HG03095 (cell line): ENCODE data around the gene PODXL.
"Not testable (repeated sequence)": the region's sequence is repeated elsewhere in the genome, so short reads cannot be mapped to it uniquely, and the experiment has no call there.

ENCODE experiments used
- ATAC-seq: cut with Tn5 transposase; IDR thresholded peaks from one replicate; pipeline ENCODE4 v1.9.1; 2021; ENCODE audit warnings: moderate library complexity; ENCODE audit not compliant: unreplicated experiment

PODXL gene

DNA sequence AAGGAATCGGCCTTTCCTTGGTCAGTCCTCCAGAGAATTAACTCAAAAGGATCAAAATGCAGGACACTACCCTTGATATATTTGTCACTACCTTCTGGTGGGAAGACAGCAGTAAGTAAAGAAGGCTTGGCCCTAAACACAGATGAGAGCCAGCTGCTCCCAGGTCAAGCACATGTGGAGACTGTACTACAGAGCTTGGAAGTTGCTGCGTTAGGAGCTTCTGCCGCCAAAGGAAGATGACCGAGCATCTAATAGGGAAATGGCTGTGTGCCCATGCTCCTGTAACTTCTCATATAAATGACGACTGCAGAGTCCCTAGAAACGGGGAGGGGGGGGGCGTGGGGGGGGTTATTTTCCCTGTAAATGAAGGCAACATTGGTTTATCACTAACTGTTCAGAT lies 59.0 kb downstream of the PODXL start:
- no peak for ATAC-seq

- ATAC-seq, result no peak
Measured at GRCh38 chr7:131495669-131496498, 60.5 kb downstream of the PODXL start.

- ATAC-seq, result no peak
Measured at GRCh38 chr7:131494182-131494581, 62.2 kb downstream of the PODXL start.

DNA sequence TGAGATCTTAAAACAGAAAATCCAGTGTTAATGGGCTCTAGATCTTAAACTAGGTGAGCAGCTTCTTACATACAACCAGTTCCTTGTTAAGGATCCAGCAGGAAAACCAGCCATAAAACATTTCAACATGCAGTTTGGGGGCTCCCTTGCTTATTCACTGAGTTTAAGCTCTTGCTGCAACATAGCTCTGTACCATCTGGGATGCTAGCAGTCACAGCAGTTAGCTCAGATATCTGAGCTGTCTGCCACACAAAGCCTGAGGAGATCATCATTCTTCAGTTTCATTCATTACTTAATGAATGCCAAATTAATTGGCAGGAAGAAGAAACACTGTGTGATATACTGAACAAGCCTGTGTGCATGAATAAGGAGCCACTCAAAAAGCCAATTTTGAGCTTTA lies 62.8 kb downstream of the PODXL start:
- no peak for ATAC-seq

DNA sequence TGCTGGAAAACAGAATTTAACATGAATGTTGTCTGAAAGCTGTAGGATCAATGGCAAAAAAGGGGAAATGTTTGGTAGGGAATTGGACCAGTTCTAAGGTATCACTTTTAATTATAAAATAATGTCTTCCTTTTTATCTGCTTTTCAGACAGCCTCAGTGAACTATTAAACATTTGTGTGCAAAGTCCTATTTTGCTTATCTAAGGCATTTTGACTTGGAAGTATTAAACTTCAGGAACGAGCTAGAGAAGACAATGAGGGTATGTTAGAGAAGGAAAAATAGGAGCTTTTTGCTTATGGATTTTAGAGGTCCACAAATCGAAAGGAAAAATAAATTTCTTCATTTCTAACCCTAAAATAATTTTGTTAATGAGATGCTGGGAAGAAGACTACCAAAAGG lies 63.3 kb downstream of the PODXL start:
- no peak for ATAC-seq

GRCh38 chr7:131489881-131490280 lies 66.5 kb downstream of the PODXL start:
- no peak for ATAC-seq

- no peak for ATAC-seq
Measured at GRCh38 chr7:131489196-131489595, 67.2 kb downstream of the PODXL start.

DNA sequence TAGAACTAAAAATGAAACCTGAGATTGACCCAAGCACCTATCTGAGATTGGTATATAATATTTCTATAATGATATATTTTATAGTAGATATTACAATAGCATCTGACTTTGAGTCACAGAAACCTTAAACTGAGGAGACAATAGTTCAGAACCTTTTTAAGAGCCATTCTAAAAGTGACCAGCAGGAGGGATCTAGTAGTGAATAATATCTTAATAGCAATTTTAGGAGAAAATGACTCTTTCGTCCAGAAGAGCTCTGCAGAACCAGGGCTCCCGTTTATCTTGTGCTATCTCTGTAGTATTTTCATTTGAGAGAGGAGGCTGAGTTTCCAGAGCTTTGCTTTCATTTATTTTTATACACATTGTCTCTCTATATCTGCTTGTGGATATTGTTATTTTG lies 68.1 kb downstream of the PODXL start:
- no peak for ATAC-seq

GRCh38 chr7:131487217-131487616 lies 69.2 kb downstream of the PODXL start:
- ATAC-seq, result no peak

DNA sequence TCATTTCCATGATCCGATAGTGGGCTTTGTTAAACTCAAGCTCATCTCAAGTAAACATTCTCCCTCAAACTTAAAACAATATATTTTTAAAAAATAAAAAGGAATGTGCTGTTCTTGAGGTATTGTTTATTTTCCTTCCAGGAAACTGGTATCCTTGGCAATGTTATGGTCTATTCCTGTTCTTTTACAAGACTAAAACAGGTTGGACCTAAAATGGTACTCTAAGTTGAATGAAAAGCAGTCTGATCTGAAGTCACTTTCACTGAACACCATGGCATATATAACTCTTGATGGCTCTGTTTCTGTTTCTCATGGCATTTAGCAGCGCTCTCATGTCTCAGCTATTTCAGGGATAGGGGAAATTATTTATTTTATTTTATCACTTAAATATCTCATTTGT lies 70.1 kb downstream of the PODXL start:
- no peak for ATAC-seq

- ATAC-seq, result no peak
Measured at GRCh38 chr7:131483586-131483985, 72.8 kb downstream of the PODXL start.

DNA sequence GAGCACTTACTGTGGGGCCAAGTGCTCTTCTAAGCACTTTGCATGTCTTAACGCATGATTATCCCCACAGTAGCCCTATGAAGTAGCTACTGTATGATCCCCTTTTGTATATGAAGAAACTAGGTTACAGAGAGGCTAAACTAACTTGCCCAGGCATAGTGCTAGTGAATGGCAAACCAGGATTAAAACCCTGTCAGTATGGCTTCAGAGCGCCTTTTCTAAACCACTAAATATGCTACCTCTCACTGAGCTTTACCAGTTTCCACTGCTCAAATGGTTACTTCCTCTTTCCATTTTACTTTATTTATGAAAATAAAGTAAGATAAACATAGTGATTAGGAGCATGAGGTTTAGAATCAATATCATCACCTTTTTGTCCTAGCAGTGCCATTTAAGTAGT lies 73.6 kb downstream of the PODXL start:
- no peak for ATAC-seq

DNA sequence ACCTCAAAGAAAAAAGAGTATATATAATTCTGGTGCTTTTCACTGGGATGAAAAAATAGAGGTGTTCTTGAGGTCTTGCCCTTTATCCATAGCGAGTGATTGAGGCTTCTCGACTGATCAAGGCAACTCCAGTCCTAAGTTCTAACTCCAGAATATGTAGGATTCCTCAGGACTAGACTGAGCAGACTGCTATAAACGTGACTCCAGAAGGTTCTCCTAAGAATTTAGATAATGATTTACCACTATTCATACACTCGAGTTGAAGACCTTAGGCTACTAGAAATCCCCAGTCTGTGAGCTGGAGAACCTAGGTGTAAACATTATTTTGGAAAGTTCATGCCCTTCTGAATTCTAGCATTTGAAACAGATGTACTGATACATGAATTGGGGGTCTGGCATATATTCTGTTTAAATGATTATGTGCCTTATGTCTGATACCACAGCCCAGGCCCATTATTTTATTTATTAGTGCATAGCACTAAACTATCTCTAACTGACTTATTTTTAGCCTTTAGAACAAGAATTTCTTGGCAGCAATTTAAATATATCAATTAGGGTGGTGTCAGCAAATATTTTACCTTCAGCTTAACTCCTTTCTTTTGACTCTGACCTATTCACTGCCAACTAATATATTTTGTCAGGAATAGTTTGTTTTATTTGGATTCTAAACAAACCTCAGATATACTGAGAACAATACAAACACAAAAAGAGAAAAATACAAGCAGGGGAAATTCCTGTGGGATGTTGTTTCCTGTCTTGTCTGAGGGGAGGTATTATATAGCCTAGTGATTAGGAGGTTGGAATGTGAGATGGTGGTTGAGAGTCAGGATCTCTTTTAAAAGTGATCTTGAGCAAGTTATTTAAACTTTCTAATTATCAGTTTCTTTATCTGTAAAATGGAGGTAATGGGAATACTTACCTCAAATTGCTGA lies 75.8 kb downstream of the PODXL start:
- ATAC-seq, result no peak

DNA sequence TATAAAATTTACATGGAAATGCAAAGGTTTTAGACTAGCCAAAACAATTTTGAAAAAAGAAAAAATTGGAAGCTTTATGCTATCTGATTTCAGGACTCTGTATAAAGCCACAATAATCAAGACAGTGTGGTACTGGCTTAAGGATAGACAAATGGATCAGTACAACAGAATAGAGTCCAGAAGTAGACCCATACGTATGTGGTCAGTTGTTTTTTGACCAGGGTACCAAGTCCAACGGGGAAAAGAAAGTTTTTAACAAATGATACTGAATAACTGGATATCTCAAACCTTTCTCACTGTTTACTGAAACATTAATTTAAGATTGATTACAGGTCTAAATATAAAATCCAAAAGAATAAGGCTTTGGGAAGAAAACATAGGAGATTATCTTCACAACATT lies 79.7 kb downstream of the PODXL start:
- no peak for ATAC-seq

DNA sequence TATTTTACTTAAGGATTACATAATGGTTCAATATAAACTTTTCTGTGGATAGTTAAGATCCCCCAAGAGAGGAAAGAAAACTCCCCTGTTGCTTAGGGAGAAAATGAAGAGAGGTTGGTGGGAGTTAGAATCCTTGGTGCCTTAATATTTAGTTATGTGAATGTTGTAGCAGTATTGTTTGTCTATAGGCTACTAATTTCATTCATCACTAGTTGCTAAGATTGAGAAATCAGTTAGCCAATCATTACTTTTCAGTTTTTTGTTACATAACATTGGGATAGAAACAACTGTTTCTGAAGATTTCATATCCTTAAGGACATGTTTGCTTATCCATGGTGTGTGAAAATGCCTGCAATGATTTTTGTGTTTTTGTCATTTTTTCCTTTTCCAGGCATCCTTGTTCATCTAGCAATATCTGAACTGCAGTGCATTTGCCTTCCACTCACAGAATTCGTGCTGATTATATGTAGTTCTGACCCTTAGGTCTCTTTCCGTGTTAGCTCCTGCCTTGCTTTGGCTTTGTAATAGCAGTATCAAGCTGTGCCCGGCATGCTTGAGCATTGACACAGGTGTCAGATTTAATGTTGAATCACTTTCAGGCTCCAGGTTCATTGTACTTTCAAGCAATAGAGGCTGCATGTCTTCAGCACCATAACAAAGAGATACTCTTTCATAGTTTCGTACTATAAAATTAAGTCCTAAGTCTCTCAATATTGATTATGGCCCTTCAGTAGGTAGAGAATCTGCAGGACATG lies 85.0 kb downstream of the PODXL start:
- no peak for ATAC-seq

DNA sequence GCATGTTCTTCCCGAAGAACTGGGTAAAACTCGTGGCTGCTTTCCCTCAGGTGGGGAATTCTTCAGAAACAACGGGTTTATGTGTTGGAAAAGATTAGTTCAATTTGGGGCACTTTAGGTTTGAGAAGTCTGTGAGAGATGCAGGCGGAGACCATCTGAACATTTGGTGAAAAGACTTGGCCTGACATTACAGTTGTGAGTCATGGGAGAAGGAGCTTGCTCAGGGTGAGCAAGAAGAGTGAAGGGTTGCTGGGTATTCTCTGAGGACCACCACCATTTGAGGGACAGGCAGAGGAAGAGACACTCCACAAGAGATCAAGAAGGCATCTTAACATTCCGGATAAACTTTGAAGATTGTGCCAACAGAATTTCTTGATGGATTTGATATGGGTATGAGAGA lies 88.6 kb downstream of the PODXL start:
- no peak for ATAC-seq

GRCh38 chr7:131466735-131467365 lies 89.6 kb downstream of the PODXL start:
- no peak for ATAC-seq

DNA sequence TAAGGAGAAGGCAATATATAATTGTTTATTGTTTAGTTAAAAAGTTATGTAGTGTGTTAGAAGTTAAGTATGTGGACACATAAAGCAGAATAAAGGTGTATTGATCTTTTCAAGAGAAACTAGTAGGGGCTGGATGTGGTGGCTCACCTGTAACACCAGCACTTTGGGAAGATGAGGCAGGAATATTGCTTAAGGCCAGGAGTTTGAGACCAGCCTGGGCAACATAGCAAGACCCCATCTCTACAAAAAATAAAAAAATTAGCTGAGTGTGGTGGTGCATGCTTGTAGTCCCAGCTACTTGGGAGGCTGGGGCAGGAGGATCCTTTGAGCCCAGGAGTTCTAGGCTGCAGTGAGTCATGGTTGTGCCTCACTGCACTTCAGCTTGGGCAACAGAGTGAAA lies 93.7 kb downstream of the PODXL start:
- not testable (repeated sequence) for ATAC-seq

- no peak for ATAC-seq
Measured at GRCh38 chr7:131462059-131462458, 94.4 kb downstream of the PODXL start.

DNA sequence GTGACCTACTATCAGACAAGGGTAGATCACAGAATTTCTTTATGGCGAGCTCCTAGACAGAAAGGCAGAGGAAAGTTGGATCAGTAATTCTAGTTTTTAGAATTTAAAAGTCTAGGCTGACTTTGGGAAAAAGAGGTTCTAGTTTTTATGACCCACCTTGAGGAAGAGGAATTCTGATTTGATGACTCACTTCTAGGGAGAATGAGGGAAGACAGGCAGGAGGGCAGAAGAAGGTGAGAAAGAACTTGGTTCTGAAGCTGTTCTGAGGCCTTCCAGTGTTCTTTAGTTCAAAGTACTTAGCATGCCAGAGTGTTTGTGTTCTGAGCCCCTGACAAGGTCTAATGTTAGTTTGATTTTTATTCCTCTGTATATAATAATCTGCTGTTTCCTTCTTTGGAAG lies 97.2 kb downstream of the PODXL start:
- no peak for ATAC-seq

- ATAC-seq, result no peak
Measured at GRCh38 chr7:131456338-131456737, 100.1 kb downstream of the PODXL start.
